GM19193 (cell line): ENCODE measurements around the gene TBL1Y.

Source experiments
- POLR2A ChIP-seq: IDR thresholded peaks from 4 replicates; pipeline ENCODE4 v1.6.1; 2011; ENCODE audit not compliant: insufficient read depth, insufficient read length; ENCODE audit errors: extremely low read depth

The TBL1Y gene

GRCh38 chrY:7007911-7008310, 97.4 kb downstream of the TBL1Y start:
- no peak for TF ChIP-seq POLR2A

DNA sequence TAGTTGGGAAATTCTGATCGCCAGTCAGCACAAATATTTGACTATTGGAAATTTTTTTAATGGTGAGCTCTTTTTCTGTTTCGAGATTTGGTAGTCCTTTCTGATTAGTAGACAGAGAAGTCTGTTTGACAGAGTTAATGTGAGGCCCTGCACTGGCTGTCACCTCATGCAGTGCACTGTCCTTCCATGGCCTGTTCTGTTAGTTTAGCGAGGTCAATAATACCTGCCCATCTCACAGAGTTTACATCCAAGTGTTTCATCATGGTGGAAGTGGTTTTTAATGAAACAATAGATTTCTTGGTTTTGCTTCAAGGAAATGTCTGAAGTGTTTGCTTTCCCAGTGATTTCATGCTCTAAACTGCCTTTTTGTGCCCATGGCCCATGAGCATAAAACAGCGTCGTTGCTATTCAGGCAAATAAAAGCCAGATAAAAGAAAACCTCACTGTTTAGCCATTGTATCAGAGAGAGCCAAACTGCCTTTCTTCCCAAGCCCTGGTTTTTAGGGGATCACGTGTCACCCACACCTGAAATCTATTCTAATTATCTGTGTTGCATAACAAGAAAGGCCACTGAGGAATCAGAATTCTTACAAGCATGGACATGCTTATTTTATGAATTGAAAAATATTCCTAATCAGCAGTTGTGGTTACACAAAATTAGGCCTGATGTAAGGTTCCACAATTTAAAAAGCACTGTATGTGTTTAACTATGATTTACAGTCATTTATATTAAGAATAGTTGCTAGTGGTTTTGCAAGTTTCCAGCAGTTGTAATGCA, 98.3 kb downstream of the TBL1Y start:
- TF ChIP-seq POLR2A = no peak

DNA sequence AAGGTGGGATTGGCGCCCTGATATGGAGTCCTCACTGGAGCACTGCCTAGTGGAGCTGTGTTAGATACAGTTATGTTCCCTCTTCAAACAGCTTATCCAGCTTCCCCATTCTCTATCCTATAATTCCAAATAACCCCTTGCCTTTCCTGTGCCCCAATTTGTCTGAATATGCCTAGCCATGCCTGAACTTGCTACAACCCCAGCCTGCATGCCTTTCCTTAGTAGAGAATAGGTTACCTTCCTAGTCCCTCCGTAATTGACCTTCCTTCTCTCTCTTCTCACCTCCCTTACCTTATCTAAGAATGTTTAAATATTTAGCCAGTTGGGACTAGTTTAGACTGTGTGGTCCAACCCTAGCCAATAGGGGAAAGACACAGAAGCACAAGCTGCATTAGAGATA, 102.6 kb downstream of the TBL1Y start:
- no peak for TF ChIP-seq POLR2A

- no peak for TF ChIP-seq POLR2A
These were observed 106.0 kb downstream of the TBL1Y start for GRCh38 chrY:7016521-7016920.

- TF ChIP-seq POLR2A = no peak
These were observed 107.0 kb downstream of the TBL1Y start for GRCh38 chrY:7017244-7018080.

DNA sequence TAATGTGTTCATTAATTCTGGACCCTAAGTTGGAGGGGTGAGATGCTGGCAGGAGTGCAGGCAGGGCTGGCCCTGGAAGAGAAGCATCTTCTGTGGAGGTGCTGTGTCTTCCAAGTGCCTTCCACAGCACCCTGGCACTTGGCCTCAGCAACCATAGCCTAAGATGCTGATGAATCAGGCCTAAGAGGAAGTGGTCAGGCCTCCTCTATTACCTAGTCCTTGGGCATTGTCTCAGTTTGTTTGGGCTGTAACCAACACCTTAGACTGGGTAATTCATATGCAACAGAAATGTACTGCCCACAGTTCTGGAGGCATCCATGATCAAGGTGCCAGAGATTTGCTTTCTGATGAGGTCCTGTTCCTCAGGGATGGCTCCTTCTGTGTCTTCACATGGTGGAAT, 128.5 kb downstream of the TBL1Y start:
- TF ChIP-seq POLR2A = no peak

- no peak for TF ChIP-seq POLR2A
These were observed 130.2 kb downstream of the TBL1Y start for GRCh38 chrY:7040662-7041061.

GRCh38 chrY:7041983-7042382, 131.5 kb downstream of the TBL1Y start:
- no peak for TF ChIP-seq POLR2A

GRCh38 chrY:7056886-7057285, 146.4 kb downstream of the TBL1Y start:
- no peak for TF ChIP-seq POLR2A

- no peak for TF ChIP-seq POLR2A
These were observed 168.2 kb downstream of the TBL1Y start for GRCh38 chrY:7078725-7079124.

DNA sequence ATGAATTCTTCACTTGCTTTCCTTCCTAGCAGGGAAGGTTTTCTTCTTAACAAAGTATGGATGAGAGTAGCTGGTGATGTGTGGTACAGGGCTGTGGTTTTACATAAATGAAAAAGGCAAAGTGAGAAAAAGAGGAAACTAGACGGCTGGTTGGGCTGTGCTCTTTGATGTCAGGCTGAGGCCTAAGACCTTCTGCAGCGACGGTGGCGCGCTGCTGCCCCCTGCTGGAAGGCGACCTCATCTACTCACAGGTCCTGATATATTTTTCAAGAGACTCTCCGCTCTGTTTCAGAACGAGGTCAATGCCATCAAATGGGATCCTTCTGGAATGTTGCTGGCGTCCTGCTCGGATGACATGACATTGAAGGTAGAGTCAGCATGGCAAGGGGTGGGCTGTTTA, 175.1 kb downstream of the TBL1Y start:
- no peak for TF ChIP-seq POLR2A

DNA sequence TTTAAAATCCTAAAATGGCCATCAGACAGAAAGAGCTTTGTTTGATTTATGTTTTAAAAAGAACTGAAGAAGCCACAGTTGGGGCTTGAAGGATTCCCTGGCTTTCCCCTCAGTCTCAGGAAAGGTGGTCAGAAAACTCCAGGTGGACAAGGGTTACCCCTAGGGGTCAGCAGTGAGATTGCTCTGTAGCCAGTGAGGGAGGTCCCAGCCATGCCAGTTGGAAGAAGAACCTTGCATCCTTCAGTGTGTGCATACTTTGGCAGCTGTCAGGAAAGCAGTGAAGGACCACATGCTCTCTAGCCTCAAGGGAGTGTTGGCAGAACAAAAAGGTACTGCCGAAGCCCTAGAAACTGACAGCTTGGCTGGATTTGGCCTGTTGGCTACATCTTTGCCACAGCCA, 182.3 kb downstream of the TBL1Y start:
- TF ChIP-seq POLR2A = no peak

GRCh38 chrY:7094365-7094764, 183.9 kb downstream of the TBL1Y start:
- no peak for TF ChIP-seq POLR2A

DNA sequence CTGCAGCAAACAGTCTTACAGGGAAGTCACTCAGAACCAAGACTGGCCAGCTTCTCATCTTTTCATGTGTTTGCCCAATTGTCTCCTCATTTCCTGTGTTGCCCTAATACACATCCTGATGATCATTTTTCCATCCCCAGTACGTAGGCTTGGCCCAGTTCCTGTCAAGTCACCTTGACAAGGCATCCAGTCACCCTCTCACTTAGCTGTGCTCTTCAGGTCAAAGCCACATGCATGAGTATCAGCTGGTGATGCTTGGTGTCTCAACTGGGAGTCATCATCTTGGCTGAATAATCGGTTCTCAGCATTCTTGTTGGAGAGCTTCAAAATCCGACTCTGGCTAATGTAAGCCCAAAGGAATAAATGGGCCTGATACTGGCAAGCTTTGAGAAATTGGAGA, 186.5 kb downstream of the TBL1Y start:
- TF ChIP-seq POLR2A = no peak

DNA sequence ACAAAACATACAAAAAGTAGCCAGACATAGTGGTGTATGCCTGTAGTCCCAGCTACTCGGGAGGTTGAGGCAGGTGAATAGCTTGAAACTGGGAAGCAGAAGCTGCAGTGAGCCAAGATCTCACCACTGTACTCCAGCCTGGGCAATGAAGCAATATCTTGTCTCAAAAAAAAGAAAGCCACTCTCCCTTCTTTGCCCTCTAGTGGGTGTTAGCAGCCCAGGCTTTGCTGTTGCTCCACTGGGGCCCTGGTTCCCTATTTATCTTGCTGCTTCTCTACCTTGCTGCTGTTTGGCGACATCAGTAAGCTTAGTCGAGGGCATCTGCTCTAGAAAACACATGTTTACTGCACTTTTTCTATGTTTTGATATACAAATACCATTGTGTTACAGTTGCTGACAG, 189.2 kb downstream of the TBL1Y start:
- TF ChIP-seq POLR2A = no peak

GRCh38 chrY:7102680-7103079, 192.2 kb downstream of the TBL1Y start:
- TF ChIP-seq POLR2A = no peak
